ENCODE measurements around the gene PTPN6.

The PTPN6 gene

GRCh38 chr12:6955108-6956020, 4.2 kb downstream of the PTPN6 start:
- no peak for DNase-seq (ENCODE audit: low read depth in 2 of 2, low spot score in 1 of 2)

- no peak for DNase-seq (ENCODE audit: low read depth in 2 of 2, low spot score in 1 of 2)
These were observed 5.0 kb downstream of the PTPN6 start for GRCh38 chr12:6956021-6956727.

DNA sequence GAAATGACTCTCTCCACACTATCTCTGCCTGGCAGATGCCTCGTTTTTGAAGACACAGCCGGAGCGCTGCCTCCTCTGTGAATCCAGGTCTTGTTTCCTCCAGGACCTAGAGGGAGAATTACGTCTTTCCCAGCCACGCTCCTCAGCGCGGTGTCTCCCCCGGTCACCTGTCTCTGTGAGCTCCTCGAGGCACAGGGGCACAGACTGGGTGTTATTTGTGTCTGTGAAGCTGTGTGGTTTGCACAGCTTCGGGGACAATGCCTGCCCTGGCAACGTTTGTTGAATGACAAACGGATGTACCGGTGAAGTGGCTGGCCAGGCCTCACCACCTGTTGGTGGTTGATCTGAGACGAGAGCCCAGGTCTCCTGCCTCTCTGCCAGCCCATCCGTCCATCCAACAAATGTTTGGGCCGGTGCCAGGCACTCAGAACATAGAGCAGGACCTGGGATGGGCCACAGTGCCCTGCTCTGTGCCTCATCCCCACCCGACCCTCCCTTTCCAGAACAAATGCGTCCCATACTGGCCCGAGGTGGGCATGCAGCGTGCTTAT, 6.1 kb downstream of the PTPN6 start:
- no peak for DNase-seq (ENCODE audit: low read depth in 2 of 2, low spot score in 1 of 2)

DNA sequence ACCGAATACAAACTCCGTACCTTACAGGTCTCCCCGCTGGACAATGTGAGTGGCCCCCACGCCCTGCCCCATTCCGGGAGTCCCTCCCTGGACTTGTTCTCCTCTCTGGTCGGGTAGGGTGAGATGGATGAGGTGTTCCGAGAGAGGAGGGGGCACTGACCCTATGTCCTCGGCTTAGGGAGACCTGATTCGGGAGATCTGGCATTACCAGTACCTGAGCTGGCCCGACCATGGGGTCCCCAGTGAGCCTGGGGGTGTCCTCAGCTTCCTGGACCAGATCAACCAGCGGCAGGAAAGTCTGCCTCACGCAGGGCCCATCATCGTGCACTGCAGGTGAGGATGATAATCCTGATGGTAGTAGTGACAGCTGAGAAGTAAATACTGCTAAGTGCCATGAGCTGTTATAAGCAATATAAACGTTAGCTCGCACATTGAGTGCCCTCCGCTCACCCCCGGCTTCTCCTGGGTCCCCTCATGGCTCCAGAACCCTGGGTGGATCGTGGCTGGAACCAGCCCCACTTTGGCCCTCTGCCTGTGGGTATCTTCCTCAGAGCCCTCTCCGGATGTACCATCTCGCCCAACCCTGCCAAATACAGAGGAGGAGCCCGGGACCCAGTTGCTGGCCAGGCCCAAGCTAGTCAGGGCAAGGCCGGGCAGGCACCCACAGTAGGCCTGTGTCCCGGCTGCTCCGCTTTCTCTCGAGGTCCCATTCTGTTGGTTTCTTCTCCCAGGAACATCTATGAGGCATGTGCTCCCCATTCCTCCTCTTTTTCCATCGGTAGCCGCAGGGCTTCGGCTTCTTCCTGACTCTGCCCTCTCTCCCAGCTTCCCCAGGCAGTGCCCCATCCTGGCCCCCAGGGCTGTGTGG, 6.8 kb downstream of the PTPN6 start:
- no peak for DNase-seq (ENCODE audit: low read depth in 2 of 2, low spot score in 1 of 2)

- DNase-seq (ENCODE audit: low read depth in 2 of 2, low spot score in 1 of 2): no peak
These were observed 7.5 kb downstream of the PTPN6 start for GRCh38 chr12:6958609-6959057.

- no peak for DNase-seq (ENCODE audit: low read depth in 2 of 2, low spot score in 1 of 2)
These were observed 8.1 kb downstream of the PTPN6 start for GRCh38 chr12:6959058-6959804.

- no peak for DNase-seq (ENCODE audit: low read depth in 2 of 2, low spot score in 1 of 2)
These were observed 8.8 kb downstream of the PTPN6 start for GRCh38 chr12:6959805-6960592.

GRCh38 chr12:6960593-6961277, 9.6 kb downstream of the PTPN6 start:
- DNase-seq (ENCODE audit: low read depth in 2 of 2, low spot score in 1 of 2): no peak

GRCh38 chr12:6961278-6961694, 10.1 kb downstream of the PTPN6 start:
- peak in 1 of 2 donors; percentile 83 for DNase-seq (ENCODE audit: low read depth in 2 of 2, low spot score in 1 of 2)

GRCh38 chr12:6961695-6962284, 10.6 kb downstream of the PTPN6 start:
- no peak for DNase-seq (ENCODE audit: low read depth in 2 of 2, low spot score in 1 of 2)

- no peak for DNase-seq (ENCODE audit: low read depth in 2 of 2, low spot score in 1 of 2)
These were observed 11.3 kb downstream of the PTPN6 start for GRCh38 chr12:6962285-6963015.

DNA sequence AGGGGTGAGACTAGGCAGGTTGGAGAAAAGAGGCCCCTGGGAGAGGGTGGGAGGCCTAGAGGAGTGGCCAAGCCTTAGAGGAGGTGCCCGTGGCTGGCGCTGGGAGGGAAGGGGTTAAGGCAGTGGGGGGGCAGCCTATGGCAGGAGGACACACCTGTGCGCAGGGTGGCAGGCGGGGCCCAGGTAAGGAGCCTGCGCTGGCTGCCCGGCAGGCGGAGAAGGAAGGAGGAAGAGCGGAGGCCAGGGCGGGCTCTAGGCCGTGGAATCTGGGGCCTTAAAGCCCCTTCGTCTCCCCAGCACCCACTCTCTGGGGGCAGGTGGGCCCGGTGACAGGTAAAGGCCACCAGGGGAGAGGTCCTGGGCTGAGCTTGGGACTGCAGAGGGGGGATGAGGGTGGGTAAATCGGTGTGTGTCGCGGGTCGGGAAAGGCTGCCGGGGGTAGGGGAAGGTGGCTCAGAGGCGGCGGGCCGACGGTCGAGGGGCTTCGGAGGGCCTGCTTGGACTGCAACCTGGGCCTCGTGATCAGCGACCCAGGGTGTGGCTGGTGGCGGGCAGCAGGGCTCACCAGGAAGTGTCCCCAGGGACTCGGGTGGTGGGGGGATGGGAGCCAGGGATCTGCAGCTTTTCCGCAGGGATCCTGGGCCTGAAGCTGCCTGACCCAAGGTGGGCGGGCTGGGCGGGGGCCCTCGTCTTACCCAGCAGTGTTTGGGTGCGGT, 12.0 kb downstream of the PTPN6 start:
- DNase-seq (ENCODE audit: low read depth in 2 of 2, low spot score in 1 of 2): no peak

- no peak for DNase-seq (ENCODE audit: low read depth in 2 of 2, low spot score in 1 of 2)
These were observed 12.7 kb downstream of the PTPN6 start for GRCh38 chr12:6963791-6964413.

DNA sequence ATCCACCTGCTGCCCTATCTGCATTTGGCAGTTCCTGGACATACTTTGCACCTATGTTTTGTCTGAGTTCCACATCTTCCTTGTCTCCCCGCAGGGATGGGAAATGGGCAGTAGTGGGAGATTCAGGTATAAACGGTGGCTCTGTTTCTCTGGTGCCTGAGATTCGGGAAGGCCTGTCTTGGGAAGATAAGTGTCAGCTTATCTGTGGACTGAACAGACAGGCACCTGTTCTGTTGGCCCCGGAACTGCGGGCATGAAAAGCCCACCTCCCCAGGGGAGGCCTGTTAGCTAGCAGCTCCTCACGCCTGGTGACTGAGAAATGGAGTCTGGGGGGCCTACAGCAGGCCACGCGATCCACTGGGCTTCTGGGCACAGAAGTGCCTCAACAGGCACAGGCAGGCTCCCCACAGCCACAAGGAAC, 13.5 kb downstream of the PTPN6 start:
- no peak for DNase-seq (ENCODE audit: low read depth in 2 of 2, low spot score in 1 of 2)

GRCh38 chr12:6965026-6965661, 14.0 kb downstream of the PTPN6 start:
- DNase-seq (ENCODE audit: low read depth in 2 of 2, low spot score in 1 of 2): peak in 1 of 2 donors; percentile 82

GRCh38 chr12:6965714-6966113, 14.6 kb downstream of the PTPN6 start:
- no peak for DNase-seq (ENCODE audit: low read depth in 2 of 2, low spot score in 1 of 2)
